Body of pancreas (tissue), 4 donors: ENCODE data around the gene ZNF107. TPM values are rescaled to one million over a fixed set of nuclear protein-coding genes. Genes with fewer than 3 reads are reported as not detected.
"Not testable (repeated sequence)": the region's sequence is repeated elsewhere in the genome, so short reads cannot be mapped to it uniquely, and the experiment has no call there.

Source experiments
- ATAC-seq: fragments of 150-250 bp; one replicate; pipeline ENCODE4 v1.9.1; 2016
- DNase-seq, 4 donors: peaks; one replicate each; pipeline ENCODE4 v3.0.0-alpha.2; 2019
- H3K27ac ChIP-seq, 4 donors: fragments of 200-600 bp; sonication (generic); 1 replicate in 3 of 4; 2 replicates in 1 of 4; pipeline versions ENCODE4 v1.5.1 to v1.6.1; 2016 to 2019; ENCODE audit warnings: mild to moderate bottlenecking in 1 of 4, mixed read lengths in 1 of 4, moderate library complexity in 1 of 4
- H3K27me3 ChIP-seq, 2 donors: fragments of 200-600 bp; sonication (generic); one replicate each; pipeline ENCODE4 v1.6.0; 2016; ENCODE audit warnings: mild to moderate bottlenecking in 1 of 2
- H3K36me3 ChIP-seq, 2 donors: fragments of 200-600 bp; sonication (generic); replicated peaks in 1 of 2; 2 replicates each; pipeline ENCODE4 v1.5.1; 2016; ENCODE audit warnings: low read depth in 2 of 2; ENCODE audit not compliant: insufficient read depth in 1 of 2
- H3K4me1 ChIP-seq: fragments of 200-600 bp; sonication (generic); one replicate; pipeline ENCODE4 v1.6.0; 2016
- H3K4me3 ChIP-seq, 2 donors: fragments of 200-600 bp; sonication (generic); 1 replicate in 1 of 2; 2 replicates in 1 of 2; pipeline ENCODE4 v1.5.1; 2016 to 2019
- H3K9me3 ChIP-seq, 3 donors: fragments of 200-600 bp; sonication (generic); 1 replicate in 2 of 3; 2 replicates in 1 of 3; pipeline ENCODE4 v1.5.1; 2016
- POLR2A ChIP-seq, 3 donors: fragments of 450-650 bp; IDR thresholded peaks; one replicate each; pipeline ENCODE4 v1.6.1; 2016; ENCODE audit warnings: antibody characterized with exemption in 3 of 3, mild to moderate bottlenecking in 2 of 3
- WGBS, 2 donors: methylation state at CpG; one replicate each; pipeline ENCODE4 v1.1.5; 2017; 5-methylcytosine and 5-hydroxymethylcytosine counted together
- intact Hi-C: fragments of 100-400 bp; cut with DNase I; formaldehyde crosslinking; loops from one replicate; pipeline ENCODE4 v1.15.1; 2023
- total RNA-seq, 2 donors: library from RNA; depleted of rRNA; stranded (reverse); fragments of >200 nt; gene quantifications; one replicate each; pipeline ENCODE4 v1.1.0, GENCODE V29; 2016
- TF ChIP-seq, protein P1 (sequence below), 7 experiments: fragments of 450-650 bp in 4 of 7; fragments of 200-600 bp in 3 of 7; sonication (generic) in 3 of 7; IDR thresholded peaks; one replicate each; pipeline ENCODE4 v1.5.1; 2016 to 2019; ENCODE audit warnings: antibody characterized with exemption in 7 of 7

ZNF107 gene
- total RNA-seq, 2 donors from 2014 or later: 2.3 to 3.6 TPM

DNA sequence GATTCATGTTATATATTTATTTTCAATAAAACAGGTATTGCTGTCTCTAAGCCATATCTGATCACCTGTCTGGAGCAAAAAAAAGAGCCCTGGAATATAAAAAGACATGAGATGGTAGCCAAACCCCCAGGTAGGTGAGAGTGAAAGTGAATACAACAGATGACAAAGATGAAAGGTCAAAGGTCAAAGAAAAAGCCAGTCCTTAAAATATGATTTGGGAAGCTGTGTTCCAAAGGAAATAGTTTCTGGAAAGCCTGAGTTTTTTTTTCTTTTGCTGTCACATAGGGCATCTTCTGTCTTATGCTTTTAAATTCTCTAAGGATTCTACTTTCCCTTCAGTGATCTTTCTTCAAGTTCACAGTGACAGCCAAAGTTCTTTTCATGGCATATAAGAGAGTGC lies 25.9 kb downstream of the ZNF107 start:
- no peak for ATAC-seq
- DNase-seq: no peak
- Histone ChIP-seq H3K4me1 (no peaks in the 10 kb centered on the region), H3K36me3 (no peaks in the 10 kb centered on the region), H3K27ac (no peak overlapping the region), H3K9me3 (no peaks in the 10 kb centered on the region), H3K4me3 (no peak overlapping the region), H3K27me3 (no peaks in the 10 kb centered on the region)
- intact Hi-C loops: no loop called here
- no peak for TF ChIP-seq POLR2A (IDR thresholded peaks at IDR 0.05)
- TF ChIP-seq, protein P1, sequence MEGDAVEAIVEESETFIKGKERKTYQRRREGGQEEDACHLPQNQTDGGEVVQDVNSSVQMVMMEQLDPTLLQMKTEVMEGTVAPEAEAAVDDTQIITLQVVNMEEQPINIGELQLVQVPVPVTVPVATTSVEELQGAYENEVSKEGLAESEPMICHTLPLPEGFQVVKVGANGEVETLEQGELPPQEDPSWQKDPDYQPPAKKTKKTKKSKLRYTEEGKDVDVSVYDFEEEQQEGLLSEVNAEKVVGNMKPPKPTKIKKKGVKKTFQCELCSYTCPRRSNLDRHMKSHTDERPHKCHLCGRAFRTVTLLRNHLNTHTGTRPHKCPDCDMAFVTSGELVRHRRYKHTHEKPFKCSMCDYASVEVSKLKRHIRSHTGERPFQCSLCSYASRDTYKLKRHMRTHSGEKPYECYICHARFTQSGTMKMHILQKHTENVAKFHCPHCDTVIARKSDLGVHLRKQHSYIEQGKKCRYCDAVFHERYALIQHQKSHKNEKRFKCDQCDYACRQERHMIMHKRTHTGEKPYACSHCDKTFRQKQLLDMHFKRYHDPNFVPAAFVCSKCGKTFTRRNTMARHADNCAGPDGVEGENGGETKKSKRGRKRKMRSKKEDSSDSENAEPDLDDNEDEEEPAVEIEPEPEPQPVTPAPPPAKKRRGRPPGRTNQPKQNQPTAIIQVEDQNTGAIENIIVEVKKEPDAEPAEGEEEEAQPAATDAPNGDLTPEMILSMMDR (IDR thresholded peaks at IDR 0.05): no peak

DNA sequence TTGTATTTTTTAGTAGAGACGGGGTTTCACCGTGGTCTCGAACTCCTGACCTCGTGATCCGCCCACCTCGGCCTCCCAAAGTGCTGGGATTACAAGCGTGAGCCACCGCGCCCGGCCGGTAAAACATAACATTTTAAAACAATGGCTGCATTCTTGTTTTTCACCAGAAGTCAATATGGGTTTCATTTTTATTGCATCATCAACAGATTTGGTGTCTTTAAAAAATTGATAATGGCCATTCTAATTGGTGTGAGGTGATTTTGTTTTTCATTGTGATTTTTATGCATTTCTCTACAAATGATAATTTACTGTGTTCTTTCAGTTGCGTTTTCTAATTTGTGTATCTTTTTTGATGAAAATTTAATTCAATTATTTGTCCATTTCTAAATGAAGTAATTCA lies 31.9 kb downstream of the ZNF107 start:
- intact Hi-C loops, H3K36me3 ChIP-seq, H3K27ac ChIP-seq, H3K9me3 ChIP-seq, ATAC-seq, H3K4me3 ChIP-seq, DNase-seq, H3K4me1 ChIP-seq, H3K27me3 ChIP-seq: not testable (repeated sequence)
- 93 to 98% methylated on average over 12 of the region's 12 CpGs for WGBS, 2 donors

DNA sequence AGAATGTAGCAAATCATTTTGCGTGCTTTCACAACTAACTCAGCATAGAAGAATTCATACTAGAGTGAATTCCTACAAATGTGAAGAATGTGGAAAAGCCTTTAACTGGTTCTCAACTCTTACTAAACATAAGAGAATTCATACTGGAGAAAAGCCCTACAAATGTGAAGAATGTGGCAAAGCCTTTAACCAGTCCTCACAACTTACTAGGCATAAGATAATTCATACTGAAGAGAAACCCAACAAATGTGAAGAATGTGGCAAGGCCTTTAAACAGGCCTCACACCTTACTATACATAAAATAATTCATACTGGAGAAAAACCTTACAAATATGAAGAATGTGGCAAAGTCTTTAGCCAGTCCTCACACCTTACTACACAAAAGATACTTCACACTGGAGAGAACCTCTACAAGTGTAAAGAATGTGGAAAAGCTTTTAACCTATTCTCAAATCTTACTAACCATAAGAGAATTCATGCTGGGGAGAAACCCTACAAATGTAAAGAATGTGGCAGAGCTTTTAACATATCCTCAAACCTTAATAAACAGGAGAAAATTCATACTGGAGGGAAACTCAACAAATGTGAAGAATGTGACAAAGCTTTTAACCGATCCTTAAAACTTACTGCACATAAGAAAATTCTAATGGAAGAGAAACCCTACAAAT lies 40.8 kb downstream of the ZNF107 start:
- ATAC-seq: no peak
- H3K36me3 ChIP-seq: no peaks in the 10 kb centered on the region
- H3K27me3 ChIP-seq: no peaks in the 10 kb centered on the region
- H3K27ac ChIP-seq: no peak overlapping the region
- DNase-seq: no peak
- H3K4me3 ChIP-seq: no peak overlapping the region
- TF ChIP-seq POLR2A (IDR thresholded peaks at IDR 0.05): no peak
- TF ChIP-seq, protein P1 (IDR thresholded peaks at IDR 0.05): no peak
- peaks cover 0 to 39% (median 8%) of the 10 kb centered on the region in 3 donors for H3K9me3 ChIP-seq
- 98% methylated on average over 2 of the region's 2 CpGs for WGBS, 2 donors
- no peaks in the 10 kb centered on the region for H3K4me1 ChIP-seq
- intact Hi-C loops: no loop called here

DNA sequence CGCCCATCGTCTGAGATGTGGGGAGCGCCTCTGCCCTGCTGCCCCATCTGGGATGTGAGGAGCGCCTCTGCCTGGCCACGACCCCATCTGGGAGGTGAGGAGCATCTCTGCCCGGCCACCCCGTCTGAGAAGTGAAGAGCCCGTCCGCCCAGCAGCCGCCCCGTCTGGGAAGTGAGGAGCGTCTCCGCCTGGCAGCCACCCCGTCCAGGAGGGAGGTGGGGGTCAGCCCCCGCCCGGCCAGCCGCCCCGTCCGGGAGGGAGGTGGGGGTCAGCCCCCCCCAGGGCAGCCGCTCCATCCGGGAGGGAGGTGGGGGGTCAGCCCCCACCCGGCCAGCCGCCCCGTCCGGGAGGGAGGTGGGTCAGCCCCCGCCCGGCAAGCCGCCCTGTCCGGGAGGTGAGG lies 52.0 kb downstream of the ZNF107 start:
- H3K4me1 ChIP-seq, H3K9me3 ChIP-seq, H3K4me3 ChIP-seq, H3K27ac ChIP-seq, H3K27me3 ChIP-seq, ATAC-seq, intact Hi-C loops, H3K36me3 ChIP-seq, DNase-seq: not testable (repeated sequence)
- WGBS, 2 donors: 89% methylated on average over 7 of the region's 29 CpGs; no CpG with 5 or more reads in 1 of the 2 donors

DNA sequence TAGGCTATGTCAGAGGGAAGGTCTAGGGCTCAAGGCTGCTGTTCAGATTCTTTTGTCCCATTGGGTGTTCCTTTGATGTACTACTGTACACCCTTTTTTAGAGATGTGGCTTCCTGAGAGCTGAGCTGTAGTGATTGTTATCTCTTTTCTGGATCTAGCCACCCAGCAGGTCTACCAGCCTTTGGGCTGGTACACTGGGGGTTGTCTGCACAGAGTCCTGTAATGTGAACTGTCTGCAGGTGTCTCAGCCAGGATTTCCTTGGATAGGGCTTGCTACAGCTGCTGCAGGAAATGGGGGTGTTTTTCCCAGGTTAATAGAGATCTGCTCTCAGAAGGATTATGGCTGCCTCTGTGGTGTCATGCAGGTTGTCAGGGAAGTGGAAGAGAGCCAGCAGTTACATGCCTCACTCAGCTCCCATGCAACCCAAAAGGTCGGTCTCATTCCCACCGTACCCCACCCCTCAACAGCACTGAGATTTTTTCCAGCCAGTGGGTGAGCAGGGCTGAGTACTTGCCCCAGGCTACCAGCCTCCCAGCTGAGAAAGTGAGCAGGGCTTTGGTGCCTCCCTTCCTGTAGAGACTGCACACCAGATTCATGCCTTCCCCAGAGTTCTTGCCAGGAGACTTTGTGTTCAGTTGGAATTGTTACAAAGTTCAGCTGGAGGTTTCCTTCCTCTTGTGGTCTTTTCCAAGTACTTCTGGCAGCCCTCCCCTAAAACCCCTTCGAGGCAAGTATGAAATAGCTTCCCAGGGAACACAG lies 63.3 kb downstream of the ZNF107 start:
- no peaks in the 10 kb centered on the region for H3K27me3 ChIP-seq
- H3K9me3 ChIP-seq: peaks cover 0 to 7% (median 0%) of the 10 kb centered on the region in 3 donors
- no peak overlapping the region for H3K4me3 ChIP-seq
- no peak for TF ChIP-seq POLR2A (IDR thresholded peaks at IDR 0.05)
- TF ChIP-seq, protein P1 (IDR thresholded peaks at IDR 0.05): no peak
- ATAC-seq (no peak), DNase-seq (no peak)
- H3K27ac ChIP-seq: no peak overlapping the region
- H3K36me3 ChIP-seq: no peaks in the 10 kb centered on the region
- 55 to 60% methylated on average over 3 of the region's 3 CpGs for WGBS, 2 donors
- intact Hi-C loops: no loop called here
- H3K4me1 ChIP-seq: no peaks in the 10 kb centered on the region
